OCI-LY3 (cell line): ENCODE results near the gene CYBC1.
"Not testable (repeated sequence)": the region's sequence is repeated elsewhere in the genome, so short reads cannot be mapped to it uniquely, and the experiment has no call there.

Source experiments
- H2AFZ ChIP-seq: fragments of 200-600, 300-600 bp; shearing (Covaris generic); 2 replicates; pipeline ENCODE4 v1.6.0; 2014; ENCODE audit warnings: antibody characterized with exemption, low read depth, low read length
- H3K27ac ChIP-seq: fragments of 200-600, 300-600 bp; sonication (generic); 2 replicates; pipeline ENCODE4 v1.5.1; 2014; ENCODE audit warnings: mild to moderate bottlenecking, low read length, moderate library complexity, mixed read lengths
- H3K27me3 ChIP-seq: fragments of 200-600, 300-600 bp; sonication (generic); 2 replicates; pipeline ENCODE4 v1.6.1; 2014; ENCODE audit warnings: low read depth, low read length, mixed read lengths
- H3K36me3 ChIP-seq: fragments of 200-600, 300-600 bp; sonication (generic); replicated peaks from 2 replicates; pipeline ENCODE3; 2014; ENCODE audit warnings: low read depth, low read length, mixed read lengths
- H3K4me1 ChIP-seq: fragments of 300-600, 200-600 bp; sonication (generic); 2 replicates; pipeline ENCODE4 v1.6.1; 2014; ENCODE audit warnings: low read length, mixed read lengths
- H3K4me2 ChIP-seq: fragments of 200-600, 300-600 bp; sonication (generic); 2 replicates; pipeline ENCODE4 v1.6.1; 2014; ENCODE audit warnings: low read length, mixed read lengths
- H3K4me3 ChIP-seq: fragments of 300-600, 200-600 bp; sonication (generic); 2 replicates; pipeline ENCODE4 v1.5.1; 2014; ENCODE audit warnings: antibody characterized with exemption, mild to moderate bottlenecking, low read length, moderate library complexity
- H3K79me2 ChIP-seq: fragments of 300-600, 200-600 bp; shearing (Covaris generic); 2 replicates; pipeline ENCODE4 v1.6.1; 2014; ENCODE audit warnings: mild to moderate bottlenecking, low read length, mixed read lengths
- H3K9ac ChIP-seq: fragments of 300-600, 200-600 bp; shearing (Covaris generic); 2 replicates; pipeline ENCODE4 v1.6.0; 2014; ENCODE audit warnings: mild to moderate bottlenecking, low read length, moderate library complexity
- H3K9me3 ChIP-seq: fragments of 200-600, 300-600 bp; shearing (Covaris generic); 2 replicates; pipeline ENCODE4 v1.6.1; 2014; ENCODE audit warnings: low read length, mixed read lengths; ENCODE audit not compliant: insufficient read depth
- H4K20me1 ChIP-seq: fragments of 200-600, 300-600 bp; sonication (generic); 2 replicates; pipeline ENCODE4 v1.6.1; 2016; ENCODE audit warnings: low read length, mixed read lengths; ENCODE audit not compliant: insufficient read depth
- CTCF ChIP-seq: fragments of 200-600, 300-600 bp; sonication (generic); IDR thresholded peaks from 2 replicates; pipeline ENCODE4 v1.5.1; 2014; ENCODE audit warnings: antibody characterized with exemption, low read length, low read depth
- EZH2phosphoT487 ChIP-seq: fragments of 200-600 bp; shearing (Covaris generic); IDR thresholded peaks from 2 replicates; pipeline ENCODE4 v1.6.1; 2018; ENCODE audit warnings: antibody characterized with exemption, mixed run types, low read depth

The CYBC1 gene

DNA sequence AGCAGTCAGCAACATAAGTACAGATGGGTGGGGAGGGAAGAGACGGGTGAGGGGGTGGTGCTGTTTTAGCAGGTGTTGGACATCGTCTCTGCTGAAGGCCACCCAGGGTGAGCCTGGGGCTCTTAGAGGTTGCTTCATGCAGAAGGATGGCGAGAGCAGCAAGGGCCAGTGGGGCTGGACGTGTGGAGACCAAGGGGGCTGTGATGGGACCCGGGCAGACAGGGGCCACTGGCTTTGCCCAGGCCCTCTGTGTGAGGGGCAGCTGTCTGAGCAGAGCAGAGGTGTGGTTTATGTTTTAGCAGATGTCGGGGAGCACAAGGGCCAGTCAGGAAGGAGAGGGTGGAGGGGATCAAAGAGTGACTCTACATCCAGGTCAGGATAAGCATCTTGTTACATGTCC is 12.8 kb upstream of the CYBC1 start:
- no peaks in the 10 kb centered on the region for H3K9me3 ChIP-seq
- no peak overlapping the region for H3K9ac ChIP-seq
- no peak overlapping the region for H2AFZ ChIP-seq
- H3K27me3 ChIP-seq, result no peaks in the 10 kb centered on the region
- no peak overlapping the region for H3K4me2 ChIP-seq
- H3K36me3 ChIP-seq, result peaks cover 19% of the 10 kb centered on the region
- no peak overlapping the region for H3K27ac ChIP-seq
- peaks cover 9% of the 10 kb centered on the region for H3K79me2 ChIP-seq
- H3K4me1 ChIP-seq, result no peaks in the 10 kb centered on the region
- H4K20me1 ChIP-seq, result peaks cover 3% of the 10 kb centered on the region; the same call in 1 of the 2 replicates
- H3K4me3 ChIP-seq, result no peak overlapping the region
- TF ChIP-seq CTCF (no peak), EZH2phosphoT487 (no peak)

DNA sequence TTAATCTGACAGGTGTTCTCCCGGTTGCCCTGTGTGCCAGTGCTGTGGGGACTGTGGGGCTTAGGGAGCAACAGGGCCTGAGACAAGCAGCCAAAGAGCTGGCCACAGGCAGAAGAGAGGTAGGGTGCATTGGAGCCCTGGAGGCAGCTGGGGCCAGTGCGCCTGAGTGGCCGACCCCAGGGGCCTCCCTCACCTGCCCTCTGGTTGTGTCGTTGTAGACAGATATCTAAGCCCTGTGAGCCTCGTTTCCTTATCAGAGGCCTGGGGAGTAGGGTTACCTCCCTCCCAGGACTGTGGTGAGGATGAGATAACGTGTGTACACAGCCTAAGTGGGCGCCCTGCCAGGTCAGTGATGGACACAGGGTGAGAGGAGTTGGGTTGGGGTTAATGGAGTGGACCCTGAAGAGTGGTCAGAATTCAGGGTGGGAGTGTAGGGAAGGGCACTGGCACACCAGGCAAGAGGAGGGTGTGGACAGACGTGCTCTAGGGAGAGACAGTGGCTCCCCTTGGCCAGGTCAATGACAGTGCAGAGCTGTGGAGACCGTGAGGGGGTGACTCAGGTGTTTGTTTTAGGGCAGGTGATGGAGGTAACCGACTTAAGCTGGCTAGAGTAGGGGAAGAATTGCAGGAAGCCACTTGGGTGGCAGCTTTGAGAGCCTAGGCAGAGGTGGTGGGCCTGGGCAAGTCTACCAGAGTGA is 11.4 kb upstream of the CYBC1 start:
- Histone ChIP-seq H3K4me2 (no peak overlapping the region), H3K27ac (no peak overlapping the region), H3K79me2 (peaks cover 9% of the 10 kb centered on the region), H3K9ac (no peak overlapping the region), H2AFZ (no peak overlapping the region), H3K9me3 (no peaks in the 10 kb centered on the region), H4K20me1 (peaks cover 3% of the 10 kb centered on the region; the same call in 1 of the 2 replicates), H3K4me1 (peaks cover 9% of the 10 kb centered on the region), H3K4me3 (no peak overlapping the region), H3K36me3 (peaks cover 19% of the 10 kb centered on the region), H3K27me3 (no peaks in the 10 kb centered on the region)
- TF ChIP-seq EZH2phosphoT487 (no peak), CTCF (no peak)

DNA sequence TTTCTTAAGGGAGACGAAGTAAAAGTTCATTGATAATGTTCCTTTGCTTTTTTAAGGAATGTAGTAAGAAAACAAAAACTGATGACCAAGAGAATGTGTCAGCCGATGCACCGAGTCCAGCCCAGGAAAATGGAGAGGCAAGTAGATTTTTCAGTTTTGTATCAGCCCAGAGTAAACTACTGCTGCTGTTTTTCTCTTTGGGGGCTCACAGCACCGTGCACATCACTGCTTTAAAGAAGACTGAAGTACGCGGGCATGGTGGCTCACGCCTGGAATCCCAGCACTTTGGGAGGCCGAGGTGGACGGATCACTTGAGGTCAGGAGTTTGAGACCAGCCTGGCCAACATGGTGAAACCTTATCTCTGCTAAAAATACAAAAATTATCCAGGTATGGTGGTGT is 9.4 kb upstream of the CYBC1 start:
- peaks cover 16% of the 10 kb centered on the region for H3K36me3 ChIP-seq
- H3K9ac ChIP-seq, H2AFZ ChIP-seq, H3K9me3 ChIP-seq, H3K79me2 ChIP-seq, H4K20me1 ChIP-seq, H3K4me2 ChIP-seq, H3K27ac ChIP-seq, H3K27me3 ChIP-seq, H3K4me1 ChIP-seq, H3K4me3 ChIP-seq: not testable (repeated sequence)

DNA sequence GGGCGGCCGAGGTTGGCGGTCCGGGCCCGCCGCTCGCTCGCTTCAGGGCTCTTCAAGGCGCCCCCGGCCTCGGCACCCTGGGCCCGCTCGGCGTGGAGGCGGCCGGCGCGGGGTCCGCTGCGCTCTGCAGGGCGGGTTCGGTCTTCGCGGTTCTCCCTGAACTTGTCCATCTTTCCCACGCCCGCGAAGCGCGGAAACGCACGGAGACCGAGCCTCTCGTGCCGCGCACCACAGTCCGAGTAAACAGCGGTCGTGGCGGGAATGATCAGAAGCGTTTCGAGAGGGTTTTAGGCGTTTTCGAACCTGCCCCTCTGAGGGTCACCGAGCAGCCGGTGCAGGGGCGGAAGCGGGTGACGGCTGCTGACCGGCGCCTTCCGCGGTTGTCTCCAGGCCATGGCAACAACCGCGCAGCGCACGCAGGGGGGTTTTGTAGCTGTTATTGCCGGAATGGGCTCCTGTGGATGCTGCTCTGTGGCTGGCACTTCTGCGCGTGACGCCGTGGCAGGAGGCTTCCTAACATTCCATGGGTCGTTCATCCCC is 8.4 kb upstream of the CYBC1 start:
- Histone ChIP-seq H3K4me2 (peak overlapping the region; percentile 98), H4K20me1 (peaks cover 3% of the 10 kb centered on the region; the same call in 1 of the 2 replicates), H3K4me3 (peak overlapping the region; percentile 83), H3K27me3 (no peaks in the 10 kb centered on the region), H3K9me3 (no peaks in the 10 kb centered on the region), H3K36me3 (peaks cover 10% of the 10 kb centered on the region), H2AFZ (no peak overlapping the region), H3K79me2 (peaks cover 9% of the 10 kb centered on the region), H3K9ac (peak overlapping the region; percentile 49), H3K4me1 (peaks cover 10% of the 10 kb centered on the region), H3K27ac (no peak overlapping the region)
- TF ChIP-seq EZH2phosphoT487 (no peak), CTCF (no peak)
